Aorta (tissue), 5 donors: Measurements from ENCODE around the gene SLC16A5. TPM values are rescaled to one million over a fixed set of nuclear protein-coding genes. Genes with fewer than 3 reads are reported as not detected.
A peak's percentile ranks its signal among the peaks of the same experiment; 100 is the strongest.
"Not testable (repeated sequence)": the region's sequence is repeated elsewhere in the genome, so short reads cannot be mapped to it uniquely, and the experiment has no call there.

Experiments used
- ATAC-seq: fragments of 200-7000 bp; cut with Tn5 transposase; one replicate; pipeline ENCODE4 v1.9.1; 2022; ENCODE audit warnings: moderate library complexity; ENCODE audit not compliant: low FRiP score
- DNase-seq, 2 donors: peaks; one replicate each; pipeline ENCODE4 v3.0.0-alpha.2; 2020
- H3K27ac ChIP-seq, 2 donors: one replicate each; pipeline ENCODE4 v1.5.1; 2013; ENCODE audit warnings: low read length in 2 of 2, mild to moderate bottlenecking in 2 of 2, moderate library complexity in 2 of 2, control low read depth in 1 of 2, inconsistent platforms in 1 of 2, low read depth in 1 of 2
- H3K27me3 ChIP-seq, 2 donors: one replicate each; pipeline ENCODE4 v1.6.1; 2013; ENCODE audit warnings: control low read depth in 1 of 2, low read length in 1 of 2, mild to moderate bottlenecking in 1 of 2, moderate library complexity in 1 of 2; ENCODE audit not compliant: insufficient read depth in 2 of 2, control insufficient read depth in 1 of 2
- H3K36me3 ChIP-seq, 2 donors: one replicate each; pipeline ENCODE4 v1.6.1; 2013; ENCODE audit warnings: control low read depth in 1 of 2, low read length in 1 of 2, mild to moderate bottlenecking in 1 of 2; ENCODE audit not compliant: insufficient read depth in 2 of 2, control insufficient read depth in 1 of 2
- H3K4me1 ChIP-seq, 2 donors: one replicate each; pipeline ENCODE4 v1.6.1; 2013; ENCODE audit warnings: low read length in 2 of 2, control low read depth in 1 of 2, mild to moderate bottlenecking in 1 of 2, moderate library complexity in 1 of 2; ENCODE audit not compliant: insufficient read depth in 2 of 2, control insufficient read depth in 1 of 2
- H3K4me3 ChIP-seq, 2 donors: one replicate each; pipeline ENCODE4 v1.5.1; 2013; ENCODE audit warnings: low read length in 2 of 2, control low read depth in 1 of 2, mild to moderate bottlenecking in 1 of 2
- H3K9me3 ChIP-seq: one replicate; pipeline ENCODE4 v1.6.1; 2013; ENCODE audit warnings: mild to moderate bottlenecking, low read length; ENCODE audit not compliant: control insufficient read depth
- WGBS, 2 donors: extraction: QIAGEN DNeasy Blood & Tissue Kit; methylation state at CpG; one replicate each; pipeline ENCODE4 v1.1.7; 2013; 5-methylcytosine and 5-hydroxymethylcytosine counted together
- intact Hi-C, 2 donors: fragments of 100-400 bp; cut with DNase I; formaldehyde crosslinking; loops; one replicate each; pipeline versions ENCODE4 v1.14.2 to v1.15.0; 2022
- polyA plus RNA-seq, 2 donors: library from polyadenylated mRNA; stranded (reverse); fragments of 200-250 nt; gene quantifications; one replicate each; pipeline ENCODE4 v1.2.3, GENCODE V29; 2013
- total RNA-seq, 2 donors: library from RNA; stranded (reverse); fragmentation: NEBNext Ultra II Directional; extraction: Animal tissue kit (Norgen Biotek cat#: 25700); gene quantifications; one replicate each; pipeline ENCODE4 v1.2.1, GENCODE V29; 2021
- donor health status: healthy with polysubstance abuse.
- donor health status: Bipolar disorder and iron deficiency.
- donor health status: DM: no; HTN: no; CAD: no.
- donor health status: DM: no; HTN: no; CAD: no.
- donor health status: DM: yes; HTN: yes; CAD: no.

SLC16A5 gene
- total and polyA plus RNA-seq, 4 donors = 5.6 to 11.4 (median 7.9) TPM

DNA sequence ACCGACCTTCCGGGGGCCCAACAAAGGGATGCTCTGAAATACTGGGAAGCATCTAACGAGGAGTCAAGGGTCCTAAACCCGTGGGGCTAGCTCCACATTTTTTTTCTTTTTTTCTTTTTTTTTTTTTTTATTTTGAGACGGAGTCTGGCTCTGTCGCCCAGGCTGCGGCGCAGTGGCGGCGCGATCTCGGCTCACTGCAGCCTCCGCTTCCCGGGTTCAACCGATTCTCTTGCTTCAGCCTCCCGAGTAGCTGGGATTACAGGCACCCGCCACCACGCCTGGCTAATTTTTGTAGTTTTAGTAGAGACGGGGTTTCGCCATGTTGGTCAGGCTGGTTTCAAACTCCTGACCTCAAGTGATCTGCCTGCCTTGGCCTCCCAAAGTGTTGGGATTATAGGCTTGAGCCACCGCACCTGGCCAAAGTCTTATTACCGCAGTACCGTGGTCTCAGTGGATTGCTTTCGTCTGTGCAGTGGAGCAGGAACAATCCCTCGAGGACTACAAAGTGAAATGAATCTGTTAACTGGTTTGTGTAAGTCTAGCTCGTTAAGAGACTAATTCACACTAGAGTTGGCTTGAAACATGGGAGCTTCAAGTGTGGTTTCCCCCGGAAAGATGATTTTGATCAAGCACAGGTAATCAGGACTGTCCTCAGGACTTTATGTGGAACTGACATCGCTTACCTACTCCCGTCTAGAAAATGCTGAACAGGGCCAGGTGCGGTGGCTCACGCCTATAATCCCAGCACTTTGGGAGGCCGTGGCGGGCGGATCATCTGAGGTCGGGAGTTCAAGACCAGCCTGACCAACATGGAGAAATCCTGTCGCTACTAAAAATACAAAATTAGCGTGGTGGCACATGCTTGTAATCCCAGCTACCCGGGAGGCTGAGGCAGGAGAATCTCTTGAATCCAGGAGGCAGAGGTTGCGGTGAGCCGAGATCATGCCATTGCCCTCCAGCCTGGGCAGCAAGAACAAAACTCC, 44.6 kb downstream of the SLC16A5 start:
- H3K9me3 ChIP-seq, H3K36me3 ChIP-seq, H3K27me3 ChIP-seq, DNase-seq, ATAC-seq, H3K4me1 ChIP-seq, intact Hi-C loops: not testable (repeated sequence)
- Histone ChIP-seq H3K27ac (peak overlapping the region; percentile 16 to 78), H3K4me3 (peak overlapping the region; percentile 50 to 66)
- 80 to 82% methylated on average over 39 to 40 of the region's 40 CpGs for WGBS, 2 donors

DNA sequence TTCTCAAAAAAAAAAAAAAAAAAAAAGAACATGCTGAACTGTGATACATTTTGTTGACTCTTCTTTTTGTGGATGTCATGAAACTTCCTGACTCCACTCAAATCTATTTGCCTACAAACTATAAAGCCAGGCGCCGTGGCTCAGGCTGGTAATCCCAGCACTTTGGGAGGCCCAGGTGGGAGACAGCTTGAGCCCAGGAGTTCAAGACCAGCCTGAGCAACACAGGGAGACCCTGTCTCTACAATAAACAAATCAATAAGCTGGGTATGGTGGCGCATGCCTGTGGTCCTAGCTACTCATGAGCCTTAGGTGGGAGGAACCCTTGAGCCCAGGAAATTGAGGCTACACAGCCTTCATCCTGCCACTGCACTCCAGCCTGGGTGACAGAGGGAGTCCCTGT, 45.2 kb downstream of the SLC16A5 start:
- intact Hi-C loops = no loop called here
- ATAC-seq = no peak
- H3K36me3 ChIP-seq = no peaks in the 10 kb centered on the region

DNA sequence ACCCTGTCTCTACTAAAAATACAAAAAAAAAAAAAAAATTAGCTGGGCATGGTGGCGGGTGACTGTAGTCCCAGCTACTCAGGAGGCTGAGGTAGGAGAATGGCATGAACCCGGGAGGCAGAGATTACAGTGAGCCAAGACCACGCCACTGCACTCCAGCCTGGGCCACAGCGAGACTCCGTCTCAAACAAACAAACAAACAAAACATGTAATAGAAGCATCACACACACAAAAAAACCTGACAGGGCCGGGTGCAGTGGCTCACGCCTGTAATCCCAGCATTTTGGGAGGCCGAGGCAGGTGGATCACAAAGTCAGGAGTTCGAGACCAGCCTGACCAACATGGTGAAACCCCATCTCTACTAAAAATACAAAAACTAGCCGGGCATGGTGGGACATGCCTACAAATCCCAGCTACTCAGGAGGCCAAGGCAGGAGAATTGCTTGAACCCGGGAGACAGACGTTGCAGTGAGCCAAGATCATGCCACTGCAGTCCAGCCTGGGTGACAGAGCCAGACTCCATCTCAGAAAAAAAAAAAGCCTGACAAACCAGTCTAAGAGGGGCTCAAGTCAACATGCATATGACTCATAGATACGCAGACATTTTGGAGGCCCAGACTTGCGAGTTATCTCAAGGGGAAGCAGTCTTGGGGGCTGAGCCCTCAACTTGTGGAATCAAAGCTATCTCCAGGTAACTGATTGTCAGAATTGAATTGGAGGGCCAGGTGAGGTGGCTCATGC, 46.0 kb downstream of the SLC16A5 start:
- H3K9me3 ChIP-seq, H3K36me3 ChIP-seq, ATAC-seq, H3K4me3 ChIP-seq, H3K27ac ChIP-seq, H3K27me3 ChIP-seq, intact Hi-C loops, H3K4me1 ChIP-seq: not testable (repeated sequence)
- peak in 1 of 2 donors; percentile 22 for DNase-seq
- 86 to 87% methylated on average over 14 of the region's 14 CpGs for WGBS, 2 donors

More for the DNA sequence above, 45.2 kb downstream of the SLC16A5 start:
- WGBS, 2 donors = 92 to 96% methylated on average over 3 of the region's 3 CpGs
- DNase-seq = peak in 1 of 2 donors; percentile 35
- H3K9me3 ChIP-seq = no peaks in the 10 kb centered on the region
- H3K4me1 ChIP-seq = no peaks in the 10 kb centered on the region
- no peaks in the 10 kb centered on the region for H3K27me3 ChIP-seq
- no peak overlapping the region for H3K27ac ChIP-seq
- no peak overlapping the region for H3K4me3 ChIP-seq

DNA sequence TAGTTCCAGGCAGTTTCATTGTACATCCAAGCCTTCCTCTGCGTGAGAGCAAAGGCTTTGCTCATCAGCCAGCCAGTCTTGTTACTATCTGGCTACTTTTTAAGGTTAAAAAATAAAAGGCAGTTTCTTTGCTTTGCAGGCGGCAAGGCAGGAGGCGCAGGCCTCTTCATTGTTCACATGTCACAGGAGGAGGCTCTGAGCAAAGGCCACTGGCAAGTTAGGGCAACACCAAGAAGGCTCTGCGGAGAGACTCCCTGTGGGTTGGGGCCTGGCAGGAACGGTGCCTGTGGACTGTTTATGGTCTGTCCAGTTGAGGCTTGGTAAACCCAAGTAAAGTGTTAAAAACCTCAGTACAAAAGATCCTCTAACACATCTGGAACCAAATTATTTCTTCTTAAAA, 47.7 kb downstream of the SLC16A5 start:
- Histone ChIP-seq H3K27ac (no peak overlapping the region), H3K27me3 (no peaks in the 10 kb centered on the region), H3K36me3 (no peaks in the 10 kb centered on the region), H3K4me3 (no peak overlapping the region), H3K9me3 (no peaks in the 10 kb centered on the region), H3K4me1 (no peaks in the 10 kb centered on the region)
- intact Hi-C loops = no loop called here
- 85 to 87% methylated on average over 5 of the region's 5 CpGs for WGBS, 2 donors
- DNase-seq = peak in 1 of 2 donors; percentile 23
- no peak for ATAC-seq

DNA sequence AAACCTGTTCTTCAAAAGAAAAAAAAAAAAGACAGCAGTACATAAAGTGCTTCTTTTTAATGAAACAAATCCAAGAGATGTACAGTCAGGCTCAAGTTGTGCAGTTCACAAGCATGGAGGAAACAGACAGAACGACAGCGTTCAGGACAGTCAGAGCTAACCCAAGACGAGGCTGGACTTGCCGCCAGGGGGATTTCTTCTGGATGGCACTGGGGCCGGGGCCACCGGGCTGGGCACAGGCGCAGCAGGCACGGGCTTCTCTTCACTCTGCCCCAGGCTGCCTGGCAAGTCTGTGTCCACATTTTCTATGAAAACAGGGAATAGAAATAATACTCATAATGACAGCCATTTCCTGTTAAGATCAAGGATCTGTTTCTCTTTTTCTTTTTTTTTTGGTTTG, 48.2 kb downstream of the SLC16A5 start:
- Histone ChIP-seq H3K27me3 (no peaks in the 10 kb centered on the region), H3K4me1 (no peaks in the 10 kb centered on the region), H3K4me3 (no peak overlapping the region), H3K9me3 (no peaks in the 10 kb centered on the region), H3K27ac (no peak overlapping the region), H3K36me3 (no peaks in the 10 kb centered on the region)
- intact Hi-C loops = no loop called here
- ATAC-seq (no peak), DNase-seq (peak in 1 of 2 donors; percentile 24)
- 80 to 84% methylated on average over 8 of the region's 8 CpGs for WGBS, 2 donors

DNA sequence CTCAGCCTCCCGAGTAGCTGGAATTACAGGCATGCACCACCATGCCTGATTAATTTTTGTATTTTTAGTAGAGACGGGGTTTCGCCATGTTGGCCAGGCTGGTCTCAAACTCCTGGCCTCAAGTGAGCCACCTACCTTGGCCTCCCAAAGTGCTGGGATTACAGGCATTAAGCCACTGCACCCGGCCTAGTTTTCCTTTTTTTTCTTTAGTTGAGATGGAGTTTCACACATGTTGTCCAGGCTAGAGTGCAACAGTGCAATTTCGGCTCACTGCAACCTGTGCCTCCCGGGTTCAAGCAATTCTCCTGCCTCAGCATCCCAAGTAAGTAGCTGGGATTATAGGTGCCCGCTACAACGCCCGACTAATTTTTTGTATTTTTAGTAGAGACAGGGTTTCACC, 50.0 kb downstream of the SLC16A5 start:
- H3K4me3 ChIP-seq, H3K36me3 ChIP-seq, intact Hi-C loops, H3K27ac ChIP-seq, H3K9me3 ChIP-seq, ATAC-seq, H3K27me3 ChIP-seq, H3K4me1 ChIP-seq: not testable (repeated sequence)
- peak in 1 of 2 donors; percentile 30 for DNase-seq
- WGBS, 2 donors = 93 to 95% methylated on average over 9 of the region's 9 CpGs

DNA sequence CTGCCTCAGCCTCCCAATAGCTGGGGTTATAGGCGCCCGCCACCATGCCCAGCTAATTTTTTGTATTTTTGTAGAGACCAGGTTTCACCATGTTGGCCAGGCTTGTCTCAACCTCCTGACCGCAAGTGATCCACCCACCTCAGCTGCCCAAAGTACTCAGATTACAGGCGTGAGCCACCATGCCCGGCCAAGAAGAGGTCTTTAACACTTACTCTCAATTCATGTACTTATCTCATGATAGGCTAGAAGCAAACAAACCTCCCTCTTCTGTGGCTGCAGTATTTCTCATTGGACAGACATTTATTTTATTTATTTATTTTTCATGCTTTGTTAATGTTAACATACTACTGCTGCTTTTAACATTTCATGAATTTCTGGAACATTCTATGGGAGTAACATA, 50.8 kb downstream of the SLC16A5 start:
- no peaks in the 10 kb centered on the region for H3K4me1 ChIP-seq
- no peaks in the 10 kb centered on the region for H3K36me3 ChIP-seq
- H3K27ac ChIP-seq = no peak overlapping the region
- ATAC-seq (no peak), DNase-seq (peak in 1 of 2 donors; percentile 36)
- no peaks in the 10 kb centered on the region for H3K27me3 ChIP-seq
- H3K4me3 ChIP-seq = no peak overlapping the region
- intact Hi-C loops = no loop called here
- 96% methylated on average over 5 of the region's 5 CpGs for WGBS, 2 donors
- no peaks in the 10 kb centered on the region for H3K9me3 ChIP-seq

DNA sequence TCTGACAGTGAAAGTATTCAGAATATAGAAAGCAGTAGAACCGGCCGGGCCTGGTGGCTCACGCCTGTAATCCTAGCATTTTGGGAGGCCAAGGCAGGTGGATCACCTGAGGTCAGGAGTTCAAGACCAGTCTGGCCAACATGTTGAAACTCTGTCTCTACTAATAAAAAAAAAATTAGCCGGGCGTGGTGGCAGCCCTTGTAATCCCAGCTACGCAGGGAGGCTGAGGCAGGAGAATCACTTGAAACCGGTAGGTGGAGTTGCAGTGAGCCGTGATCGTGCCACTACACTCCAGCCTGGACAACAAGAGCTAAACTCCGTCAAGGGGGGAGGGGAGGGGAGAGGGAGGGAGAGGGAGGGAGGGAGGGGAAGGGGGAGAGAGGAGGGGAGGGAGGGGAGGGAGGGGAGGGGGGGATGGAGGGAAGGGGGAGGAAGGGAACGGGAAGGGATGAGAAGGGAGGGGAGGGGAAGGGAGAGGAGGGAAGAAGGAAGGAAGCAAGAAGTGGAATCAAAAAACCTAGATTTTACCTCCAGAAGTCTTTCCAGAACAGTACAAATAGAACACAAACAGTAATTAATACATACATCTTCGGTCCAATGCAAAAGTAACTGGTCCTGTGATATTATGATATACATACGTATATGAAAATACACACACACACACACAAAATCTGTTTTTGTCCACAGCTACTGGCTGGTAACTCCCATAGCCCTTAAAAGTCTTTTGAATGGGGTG, 54.6 kb downstream of the SLC16A5 start:
- intact Hi-C loops = no loop called here
- H3K36me3 ChIP-seq = no peaks in the 10 kb centered on the region
- DNase-seq (peak in 1 of 2 donors; percentile 40), ATAC-seq (no peak)
- H3K4me1 ChIP-seq = no peaks in the 10 kb centered on the region
- H3K27me3 ChIP-seq = no peaks in the 10 kb centered on the region
- H3K27ac ChIP-seq = no peak overlapping the region
- H3K9me3 ChIP-seq = no peaks in the 10 kb centered on the region
- WGBS, 2 donors = 85 to 88% methylated on average over 12 to 13 of the region's 13 CpGs
- no peak overlapping the region for H3K4me3 ChIP-seq
